HCT116 (cell line): Measurements from ENCODE around the gene TPD52L3. TPM values are rescaled to one million over a fixed set of nuclear protein-coding genes. Genes with fewer than 3 reads are reported as not detected.

ENCODE experiments used
- ATAC-seq: fragments of 200-7000 bp; cut with Tn5 transposase; 2 replicates; pipeline ENCODE4 v1.9.1; 2020; ENCODE audit warnings: mild to moderate bottlenecking, moderate library complexity
- BruUV-seq: library from RNA; stranded (reverse); fragments of 400-500 nt; replicated peaks from 2 replicates; lab custom pipeline; 2021; lab: Mats Ljungman, UMichigan
- CTCF ChIA-PET: fragments of 300-600 bp; sonication (Branson Sonifier 250); formaldehyde crosslinking; loops from one replicate; lab custom pipeline; 2021; ENCODE audit warnings: antibody characterized with exemption; lab: Charles Lee
- POLR2A ChIA-PET: fragments of 300-600, 350-600 bp; sonication (Branson Sonifier 250); formaldehyde crosslinking; loops from one replicate; lab custom pipeline; 2021; ENCODE audit warnings: antibody characterized with exemption; lab: Charles Lee
- RAD21 ChIA-PET, 2 experiments: fragments of 300-600 bp; sonication (Branson Sonifier 250); formaldehyde crosslinking; loops; one replicate each; lab custom pipeline; 2023; ENCODE audit warnings: low total read pairs in 2 of 2; ENCODE audit not compliant: uncharacterized antibody in 2 of 2, unreplicated experiment in 2 of 2, low non-redundant PET in 1 of 2; lab: Charles Lee
- DNase-seq: peaks from one replicate; pipeline ENCODE4 v3.0.0-alpha.2; 2010; ENCODE audit warnings: low read depth, low spot score
- H2AFZ ChIP-seq: fragments of 200-600 bp; shearing (Covaris generic), sonication (generic); 2 replicates; pipeline ENCODE4 v1.6.1; 2017; ENCODE audit warnings: low read depth, mixed run types, mixed read lengths, antibody characterized with exemption, low read length; ENCODE audit not compliant: poor library complexity, severe bottlenecking
- H3K27ac ChIP-seq: 2 replicates; pipeline ENCODE4 v1.5.1; 2012; ENCODE audit warnings: low read depth, low read length
- H3K27me3 ChIP-seq: fragments of 200-600 bp; sonication (generic); 2 replicates; pipeline ENCODE4 v1.6.1; 2016; ENCODE audit warnings: mixed run types, low read length, mixed read lengths; ENCODE audit not compliant: insufficient read depth
- H3K36me3 ChIP-seq, 2 experiments: fragments of 200-500 bp in 1 of 2; fragments of 200-600 bp in 1 of 2; sonication (Bioruptor generic) in 1 of 2; sonication (generic) in 1 of 2; 2 replicates each; pipeline versions ENCODE4 v1.5.1 to v1.6.1; 2014 to 2016; ENCODE audit warnings: low read length in 2 of 2, inconsistent platforms in 1 of 2, mixed read lengths in 1 of 2, mixed run types in 1 of 2; ENCODE audit not compliant: insufficient read depth in 2 of 2, control insufficient read depth in 1 of 2
- H3K4me1 ChIP-seq, 2 experiments: fragments of 200-600 bp in 1 of 2; sonication (generic) in 1 of 2; 2 replicates each; pipeline versions ENCODE4 v1.5.1 to v1.6.1; 2012 to 2017; ENCODE audit warnings: low read length in 2 of 2, inconsistent platforms in 1 of 2, mild to moderate bottlenecking in 1 of 2, mixed read lengths in 1 of 2, mixed run types in 1 of 2, moderate library complexity in 1 of 2; ENCODE audit not compliant: insufficient read depth in 2 of 2, control insufficient read depth in 1 of 2
- H3K4me2 ChIP-seq: fragments of 200-600 bp; sonication (generic); 2 replicates; pipeline ENCODE4 v1.6.1; 2017; ENCODE audit warnings: mixed run types, low read length, mixed read lengths
- H3K4me3 ChIP-seq, 2 experiments: fragments of 200-600 bp in 1 of 2; sonication (generic) in 1 of 2; replicated peaks in 1 of 2; 2 replicates each; pipeline ENCODE4 v1.5.1; 2011 to 2016; ENCODE audit warnings: low read length in 2 of 2, control low read depth in 1 of 2, low read depth in 1 of 2, mild to moderate bottlenecking in 1 of 2, mixed read lengths in 1 of 2, mixed run types in 1 of 2
- H3K79me2 ChIP-seq: fragments of 200-600 bp; sonication (generic); 2 replicates; pipeline ENCODE4 v1.6.1; 2017; ENCODE audit warnings: mild to moderate bottlenecking, mixed run types, low read length, moderate library complexity, mixed read lengths; ENCODE audit not compliant: insufficient read depth
- H3K9ac ChIP-seq: fragments of 200-600 bp; sonication (generic); 2 replicates; pipeline ENCODE4 v1.6.1; 2016; ENCODE audit warnings: low read length, mixed read lengths
- H3K9me2 ChIP-seq: fragments of 200-600 bp; sonication (generic), shearing (Covaris generic); 2 replicates; pipeline ENCODE4 v1.6.1; 2017; ENCODE audit warnings: mixed run types, mild to moderate bottlenecking, moderate library complexity; ENCODE audit not compliant: insufficient read depth
- H3K9me3 ChIP-seq, 2 experiments: fragments of 200-500 bp in 1 of 2; fragments of 200-600 bp in 1 of 2; sonication (Bioruptor generic) in 1 of 2; sonication (generic) in 1 of 2; 2 replicates each; pipeline ENCODE4 v1.6.1; 2014 to 2017; ENCODE audit warnings: low read length in 2 of 2, mixed read lengths in 2 of 2, inconsistent platforms in 1 of 2, low read depth in 1 of 2, mild to moderate bottlenecking in 1 of 2, mixed run types in 1 of 2, moderate library complexity in 1 of 2; ENCODE audit not compliant: control insufficient read depth in 1 of 2, insufficient read depth in 1 of 2
- H4K20me1 ChIP-seq: fragments of 200-600 bp; sonication (generic), shearing (Covaris generic); 2 replicates; pipeline ENCODE4 v1.6.1; 2017; ENCODE audit warnings: mixed run types, mild to moderate bottlenecking, moderate library complexity; ENCODE audit not compliant: insufficient read depth
- EGR1 ChIP-seq: IDR thresholded peaks from 2 replicates; pipeline ENCODE4 v1.6.1; 2012; ENCODE audit warnings: low read depth
- EZH2 ChIP-seq: fragments of 200-600 bp; sonication (generic); IDR thresholded peaks from 2 replicates; pipeline ENCODE4 v1.6.1; 2017; ENCODE audit warnings: antibody characterized with exemption, mixed run types
- EZH2phosphoT487 ChIP-seq: fragments of 200-600 bp; IDR thresholded peaks from 2 replicates; pipeline ENCODE4 v1.6.1; 2018; ENCODE audit warnings: antibody characterized with exemption, borderline replicate concordance
- FOSL1 ChIP-seq: IDR thresholded peaks from 2 replicates; pipeline ENCODE4 v1.6.1; 2012; ENCODE audit warnings: low read depth
- RAD21 ChIP-seq: IDR thresholded peaks from 2 replicates; pipeline ENCODE4 v1.6.1; 2012; ENCODE audit warnings: low read depth, mild to moderate bottlenecking
- SP1 ChIP-seq: IDR thresholded peaks from 2 replicates; pipeline ENCODE4 v1.6.1; 2012; ENCODE audit warnings: low read depth
- intact Hi-C: fragments of 100-400 bp; cut with micrococcal nuclease; formaldehyde crosslinking; loops from 2 replicates; pipeline ENCODE4 v1.10.0; 2022
- total RNA-seq: library from RNA; stranded (reverse); gene quantifications from one replicate; pipeline ENCODE4 v1.2.1, GENCODE V29; 2021; ENCODE audit not compliant: unreplicated experiment
- TF ChIP-seq, protein P1 (sequence below), 3 experiments: fragments of 200-600 bp in 1 of 3; sonication (generic) in 1 of 3; IDR thresholded peaks in 2 of 3; conservative IDR thresholded peaks in 1 of 3; 2 replicates each; pipeline ENCODE4 v1.5.1; 2012 to 2017; ENCODE audit warnings: low read depth in 2 of 3, low read length in 2 of 3, antibody characterized with exemption in 1 of 3, borderline replicate concordance in 1 of 3, control low read depth in 1 of 3, mild to moderate bottlenecking in 1 of 3, mixed read lengths in 1 of 3, mixed run types in 1 of 3, moderate library complexity in 1 of 3; ENCODE audit not compliant: insufficient read depth in 1 of 3

The TPD52L3 gene
- total RNA-seq, 1 experiment from 2014 or later: not detected

DNA sequence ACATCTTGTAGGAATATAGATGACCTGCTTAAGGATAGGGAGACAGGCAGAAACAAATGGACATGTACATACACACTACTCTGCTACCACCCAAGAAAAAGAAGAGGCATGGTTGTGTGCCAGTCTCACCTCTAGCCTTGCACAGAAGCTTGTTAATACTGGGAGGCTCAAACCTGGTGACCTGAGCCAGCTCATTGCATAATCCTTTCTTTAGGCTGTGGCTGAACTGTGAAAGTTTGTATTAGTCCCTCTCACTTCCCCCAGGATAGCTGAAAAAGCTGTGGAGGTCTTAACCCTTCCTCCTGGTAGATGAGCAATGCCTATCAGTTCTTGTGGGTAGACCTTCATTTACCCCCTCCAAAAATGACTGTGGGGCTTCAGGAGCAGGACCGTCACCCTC, 28.7 kb downstream of the TPD52L3 start:
- no peaks in the 10 kb centered on the region for H3K79me2 ChIP-seq
- no peak for TF ChIP-seq EZH2
- no peak for TF ChIP-seq SP1
- no peak for TF ChIP-seq EZH2phosphoT487
- no peak for TF ChIP-seq FOSL1
- no peak for TF ChIP-seq RAD21
- TF ChIP-seq EGR1: no peak
- TF ChIP-seq, protein P1, sequence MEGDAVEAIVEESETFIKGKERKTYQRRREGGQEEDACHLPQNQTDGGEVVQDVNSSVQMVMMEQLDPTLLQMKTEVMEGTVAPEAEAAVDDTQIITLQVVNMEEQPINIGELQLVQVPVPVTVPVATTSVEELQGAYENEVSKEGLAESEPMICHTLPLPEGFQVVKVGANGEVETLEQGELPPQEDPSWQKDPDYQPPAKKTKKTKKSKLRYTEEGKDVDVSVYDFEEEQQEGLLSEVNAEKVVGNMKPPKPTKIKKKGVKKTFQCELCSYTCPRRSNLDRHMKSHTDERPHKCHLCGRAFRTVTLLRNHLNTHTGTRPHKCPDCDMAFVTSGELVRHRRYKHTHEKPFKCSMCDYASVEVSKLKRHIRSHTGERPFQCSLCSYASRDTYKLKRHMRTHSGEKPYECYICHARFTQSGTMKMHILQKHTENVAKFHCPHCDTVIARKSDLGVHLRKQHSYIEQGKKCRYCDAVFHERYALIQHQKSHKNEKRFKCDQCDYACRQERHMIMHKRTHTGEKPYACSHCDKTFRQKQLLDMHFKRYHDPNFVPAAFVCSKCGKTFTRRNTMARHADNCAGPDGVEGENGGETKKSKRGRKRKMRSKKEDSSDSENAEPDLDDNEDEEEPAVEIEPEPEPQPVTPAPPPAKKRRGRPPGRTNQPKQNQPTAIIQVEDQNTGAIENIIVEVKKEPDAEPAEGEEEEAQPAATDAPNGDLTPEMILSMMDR (IDR thresholded peaks at IDR 0.05 in 2 of 3, conservative IDR thresholded peaks at IDR 0.05 in 1 of 3; ENCODE audit: borderline replicate concordance in 1 of 3, insufficient read depth in 1 of 3, low read depth in 2 of 3, low read length in 2 of 3): no peak
- no peaks in the 10 kb centered on the region for H3K9me2 ChIP-seq
- no peaks in the 10 kb centered on the region for H4K20me1 ChIP-seq
- H3K9me3 ChIP-seq: no peaks in the 10 kb centered on the region
- no peaks in the 10 kb centered on the region for H3K36me3 ChIP-seq
- intact Hi-C loops: no loop called here
- peaks cover 0 to 5% of the 10 kb centered on the region in 2 experiments; a peak in 1 of 4 replicates for H3K4me1 ChIP-seq
- H3K9ac ChIP-seq: no peak overlapping the region
- BruUV-seq: no TSS peak
- no peak overlapping the region for H2AFZ ChIP-seq
- ChIA-PET RAD21 (no interaction called here), POLR2A (no interaction called here), CTCF (interaction anchor here (1.6 to 1.7 kb wide), 2 partner anchors 210 to 310 kb away, joined by 3 to 5 read pairs; no protein-coding TSS in a partner anchor)
- no peaks in the 10 kb centered on the region for H3K27me3 ChIP-seq
- ATAC-seq: no peak
- no peak overlapping the region for H3K27ac ChIP-seq
- H3K4me3 ChIP-seq: no peak overlapping the region
- DNase-seq: no peak
- no peak overlapping the region for H3K4me2 ChIP-seq
